ENCODE results near the gene RAB18. TPM values are rescaled to one million over a fixed set of nuclear protein-coding genes. Genes with fewer than 3 reads are reported as not detected.

RAB18 gene
- total and polyA plus RNA-seq, 2 donors from 2014 or later: 57.9 to 113 TPM

DNA sequence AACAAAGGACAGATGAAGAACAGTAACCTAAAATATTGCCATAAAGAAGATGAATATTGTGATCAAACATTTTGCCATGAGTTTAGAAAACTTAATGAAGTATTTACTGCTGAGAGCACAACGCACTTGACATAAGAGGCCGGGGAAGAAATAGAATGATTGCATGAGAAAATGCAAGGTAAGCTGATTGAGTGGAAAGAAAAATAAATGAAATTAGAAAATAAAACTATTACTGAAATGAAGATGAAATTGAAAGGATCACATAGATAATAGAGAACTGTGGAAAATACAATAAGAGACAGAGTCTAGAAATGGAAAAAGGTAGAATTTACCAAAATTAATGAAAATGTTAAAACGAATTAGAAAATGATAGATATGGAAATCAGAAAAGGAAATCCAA is 10.1 kb downstream of the RAB18 start:
- intact Hi-C loops (cut with DNase I): no loop called here
- no peaks in the 10 kb centered on the region for H3K27me3 ChIP-seq (ENCODE audit: control insufficient read depth, insufficient read depth, low read length)
- H3K9ac ChIP-seq (ENCODE audit: low read length in 3 of 3): no peak overlapping the region
- H3K4me3 ChIP-seq (ENCODE audit: low read length in 3 of 3): no peak overlapping the region
- peaks cover 2 to 6% (median 2%) of the 10 kb centered on the region in 3 donors for H3K36me3 ChIP-seq (ENCODE audit: control insufficient read depth in 2 of 3, insufficient read depth in 3 of 3, low read length in 3 of 3)
- FAIRE-seq (peak; percentile 63), DNase-seq (no peak)
- no peaks in the 10 kb centered on the region for H3K4me1 ChIP-seq (ENCODE audit: control insufficient read depth in 2 of 3, insufficient read depth in 2 of 3, low read depth in 1 of 3, low read length in 3 of 3)
- H3K9me3 ChIP-seq (ENCODE audit: control insufficient read depth in 2 of 3, insufficient read depth in 1 of 3, low read length in 3 of 3): no peaks in the 10 kb centered on the region
- TF ChIP-seq CTCF (IDR thresholded peaks at IDR 0.05; ENCODE audit: borderline replicate concordance, extremely low read depth, insufficient read depth): no peak
- no peak overlapping the region for H3K27ac ChIP-seq (ENCODE audit: low read depth in 2 of 2, low read length in 2 of 2)

DNA sequence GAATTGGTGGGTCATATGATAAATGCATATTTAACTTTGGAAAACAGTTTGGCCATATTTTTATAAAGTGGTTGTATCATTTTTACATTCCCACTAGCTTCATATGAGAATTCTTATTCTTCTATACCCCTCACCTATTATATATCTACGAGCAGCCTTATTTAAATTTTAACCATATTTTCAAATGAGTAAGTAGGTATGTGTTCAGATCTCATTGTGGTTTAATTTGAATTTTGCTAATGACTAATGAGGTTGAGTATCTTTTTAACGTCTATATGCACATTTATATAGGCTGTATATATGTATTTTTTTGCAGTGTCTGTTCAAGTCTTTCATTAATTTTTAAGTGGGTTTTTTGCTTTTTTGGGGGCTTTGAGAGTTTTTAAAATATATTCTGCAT is 14.2 kb downstream of the RAB18 start:
- FAIRE-seq (peak; percentile 11), DNase-seq (no peak)
- Histone ChIP-seq H3K9me3 (ENCODE audit: control insufficient read depth in 2 of 3, insufficient read depth in 1 of 3, low read length in 3 of 3) (no peaks in the 10 kb centered on the region), H3K36me3 (ENCODE audit: control insufficient read depth in 2 of 3, insufficient read depth in 3 of 3, low read length in 3 of 3) (peaks cover 0 to 2% (median 0%) of the 10 kb centered on the region in 3 donors), H3K4me3 (ENCODE audit: low read length in 3 of 3) (no peak overlapping the region), H3K9ac (ENCODE audit: low read length in 3 of 3) (no peak overlapping the region), H3K27me3 (ENCODE audit: control insufficient read depth, insufficient read depth, low read length) (no peaks in the 10 kb centered on the region), H3K4me1 (ENCODE audit: control insufficient read depth in 2 of 3, insufficient read depth in 2 of 3, low read depth in 1 of 3, low read length in 3 of 3) (no peaks in the 10 kb centered on the region), H3K27ac (ENCODE audit: low read depth in 2 of 2, low read length in 2 of 2) (no peak overlapping the region)
- TF ChIP-seq CTCF (IDR thresholded peaks at IDR 0.05; ENCODE audit: borderline replicate concordance, extremely low read depth, insufficient read depth): no peak
- intact Hi-C loops (cut with DNase I): no loop called here

- intact Hi-C loops (cut with DNase I): no loop called here
- FAIRE-seq (no peak), DNase-seq (peak in 2 of 5 donors; percentile 24 to 66)
- TF ChIP-seq CTCF (IDR thresholded peaks at IDR 0.05; ENCODE audit: borderline replicate concordance, extremely low read depth, insufficient read depth): no peak
- H3K4me3 ChIP-seq (ENCODE audit: low read length in 3 of 3): no peak overlapping the region
- no peak overlapping the region for H3K27ac ChIP-seq (ENCODE audit: low read depth in 2 of 2, low read length in 2 of 2)
- H3K9me3 ChIP-seq (ENCODE audit: control insufficient read depth in 2 of 3, insufficient read depth in 1 of 3, low read length in 3 of 3): no peaks in the 10 kb centered on the region
- no peaks in the 10 kb centered on the region for H3K4me1 ChIP-seq (ENCODE audit: control insufficient read depth in 2 of 3, insufficient read depth in 2 of 3, low read depth in 1 of 3, low read length in 3 of 3)
- H3K36me3 ChIP-seq (ENCODE audit: control insufficient read depth in 2 of 3, insufficient read depth in 3 of 3, low read length in 3 of 3): no peaks in the 10 kb centered on the region
- H3K9ac ChIP-seq (ENCODE audit: low read length in 3 of 3): no peak overlapping the region
- no peaks in the 10 kb centered on the region for H3K27me3 ChIP-seq (ENCODE audit: control insufficient read depth, insufficient read depth, low read length)
These were observed 21.7 kb downstream of the RAB18 start for GRCh38 chr10:27525819-27526218.

- no peak overlapping the region for H3K4me3 ChIP-seq (ENCODE audit: low read length in 3 of 3)
- FAIRE-seq (no peak), DNase-seq (no peak)
- H3K4me1 ChIP-seq (ENCODE audit: control insufficient read depth in 2 of 3, insufficient read depth in 2 of 3, low read depth in 1 of 3, low read length in 3 of 3): no peaks in the 10 kb centered on the region
- H3K9me3 ChIP-seq (ENCODE audit: control insufficient read depth in 2 of 3, insufficient read depth in 1 of 3, low read length in 3 of 3): no peaks in the 10 kb centered on the region
- no peak for TF ChIP-seq CTCF (IDR thresholded peaks at IDR 0.05; ENCODE audit: borderline replicate concordance, extremely low read depth, insufficient read depth)
- intact Hi-C loops (cut with DNase I): no loop called here
- H3K27ac ChIP-seq (ENCODE audit: low read depth in 2 of 2, low read length in 2 of 2): no peak overlapping the region
- no peak overlapping the region for H3K9ac ChIP-seq (ENCODE audit: low read length in 3 of 3)
- H3K36me3 ChIP-seq (ENCODE audit: control insufficient read depth in 2 of 3, insufficient read depth in 3 of 3, low read length in 3 of 3): no peaks in the 10 kb centered on the region
- no peaks in the 10 kb centered on the region for H3K27me3 ChIP-seq (ENCODE audit: control insufficient read depth, insufficient read depth, low read length)
These were observed 22.1 kb downstream of the RAB18 start for GRCh38 chr10:27526242-27526641.
